CD4-positive, alpha-beta T cell (primary cell): ENCODE measurements around the gene PADI3. TPM values are rescaled to one million over a fixed set of nuclear protein-coding genes. Genes with fewer than 3 reads are reported as not detected.

Source experiments
- ATAC-seq: fragments of 200-7000 bp; cut with Tn5 transposase; one replicate; pipeline ENCODE4 v1.10.0; 2022; ENCODE audit warnings: mild to moderate bottlenecking; ENCODE audit not compliant: poor library complexity
- CTCF ChIA-PET: fragments of 350-600 bp; sonication (Branson Sonifier 250); formaldehyde crosslinking; loops from one replicate; lab custom pipeline; 2021; ENCODE audit warnings: antibody characterized with exemption, inconsistent platforms; lab: Charles Lee
- POLR2A ChIA-PET: fragments of 350-600 bp; sonication (Branson Sonifier 250); formaldehyde crosslinking; loops from one replicate; lab custom pipeline; 2021; ENCODE audit warnings: antibody characterized with exemption, inconsistent platforms; lab: Charles Lee
- DNase-seq, 14 experiments: peaks; one replicate each; pipeline ENCODE4 v3.0.0-alpha.2; 2013 to 2020; ENCODE audit warnings: mixed read lengths in 2 of 14
- H3K27ac ChIP-seq, 2 donors: one replicate each; pipeline versions ENCODE4 v1.5.1 to v1.7.0; 2013; ENCODE audit warnings: low read length in 2 of 2, low read depth in 1 of 2, mild to moderate bottlenecking in 1 of 2
- H3K27me3 ChIP-seq, 2 experiments: 1 replicate in 1 of 2; 2 replicates in 1 of 2; pipeline versions ENCODE4 v1.6.1 to v1.7.0; 2013; ENCODE audit warnings: low read length in 2 of 2, control low read depth in 1 of 2, mild to moderate bottlenecking in 1 of 2, moderate library complexity in 1 of 2; ENCODE audit not compliant: insufficient read depth in 2 of 2, control insufficient read depth in 1 of 2
- H3K36me3 ChIP-seq: one replicate; pipeline ENCODE4 v1.6.1; 2013; ENCODE audit warnings: low read length, control low read depth; ENCODE audit not compliant: insufficient read depth
- H3K4me1 ChIP-seq: one replicate; pipeline ENCODE4 v1.6.1; 2013; ENCODE audit warnings: low read length, control low read depth; ENCODE audit not compliant: insufficient read depth
- H3K4me3 ChIP-seq: one replicate; pipeline ENCODE4 v1.5.1; 2013; ENCODE audit warnings: mild to moderate bottlenecking, low read length, moderate library complexity
- H3K9me3 ChIP-seq, 2 experiments: 1 replicate in 1 of 2; 2 replicates in 1 of 2; pipeline versions ENCODE4 v1.6.1 to v1.7.0; 2013; ENCODE audit warnings: low read length in 2 of 2, mild to moderate bottlenecking in 2 of 2, control low read depth in 1 of 2, moderate library complexity in 1 of 2; ENCODE audit not compliant: control insufficient read depth in 1 of 2, insufficient read depth in 1 of 2
- H3K27ac Mint-ChIP-seq: one replicate; pipeline ENCODE4 v1.8.0; 2020; ENCODE audit warnings: mixed read lengths
- H3K27me3 Mint-ChIP-seq: one replicate; pipeline ENCODE4 v1.8.0; 2021; ENCODE audit warnings: mixed read lengths
- H3K36me3 Mint-ChIP-seq: one replicate; pipeline ENCODE4 v1.8.0; 2021; ENCODE audit warnings: low read depth, mixed read lengths
- H3K4me1 Mint-ChIP-seq: one replicate; pipeline ENCODE4 v1.8.0; 2021; ENCODE audit warnings: low read depth, mixed read lengths
- H3K4me3 Mint-ChIP-seq: one replicate; pipeline ENCODE4 v1.8.0; 2020; ENCODE audit warnings: mild to moderate bottlenecking, mixed read lengths
- H3K9me3 Mint-ChIP-seq: one replicate; pipeline ENCODE4 v1.8.0; 2020; ENCODE audit warnings: mixed read lengths
- CTCF ChIP-seq: fragments of 200-600 bp; IDR thresholded peaks from one replicate; pipeline ENCODE4 v1.8.0; 2022; ENCODE audit warnings: antibody characterized with exemption, mild to moderate bottlenecking
- intact Hi-C, 2 experiments: fragments of 100-400 bp; cut with DNase I in 1 of 2; cut with micrococcal nuclease in 1 of 2; formaldehyde crosslinking; loops; one replicate each; pipeline versions ENCODE4 v1.15.1 to v1.9.0; 2023 to 2025; cut with DNase I, micrococcal nuclease
- total RNA-seq, 174 experiments: library from RNA in 2 of 174; stranded (reverse) in 2 of 174; gene quantifications; one replicate each; pipeline ENCODE4 v1.2.3 and lab custom pipeline; 2021 to 2026

Gene PADI3
- total RNA-seq, 2 experiments from 2014 or later = not detected

GRCh38 chr1:17313530-17314309, 64.8 kb downstream of the PADI3 start:
- no peaks in the 10 kb centered on the region for H3K9me3 ChIP-seq
- CTCF ChIA-PET = interaction anchor here (0.6 to 0.7 kb wide), 2 partner anchors 31 to 127 kb away, joined by 3 to 6 read pairs; no protein-coding TSS in a partner anchor
- DNase-seq (no peak), ATAC-seq (no peak)
- no peak overlapping the region for H3K27ac ChIP-seq
- H3K4me3 ChIP-seq = no peak overlapping the region
- H3K4me3 Mint-ChIP-seq = no peak overlapping the region
- no peaks in the 10 kb centered on the region for H3K9me3 Mint-ChIP-seq
- no peaks in the 10 kb centered on the region for H3K36me3 ChIP-seq
- POLR2A ChIA-PET = no interaction called here
- TF ChIP-seq CTCF = no peak
- peaks cover 19% of the 10 kb centered on the region for H3K27me3 Mint-ChIP-seq
- peaks cover 6% of the 10 kb centered on the region for H3K4me1 Mint-ChIP-seq
- peaks cover 3% of the 10 kb centered on the region for H3K4me1 ChIP-seq
- H3K27ac Mint-ChIP-seq = no peak overlapping the region
- intact Hi-C loops = no loop called here
- H3K27me3 ChIP-seq = peaks cover 2 to 9% of the 10 kb centered on the region in 2 experiments
- no peaks in the 10 kb centered on the region for H3K36me3 Mint-ChIP-seq

DNA sequence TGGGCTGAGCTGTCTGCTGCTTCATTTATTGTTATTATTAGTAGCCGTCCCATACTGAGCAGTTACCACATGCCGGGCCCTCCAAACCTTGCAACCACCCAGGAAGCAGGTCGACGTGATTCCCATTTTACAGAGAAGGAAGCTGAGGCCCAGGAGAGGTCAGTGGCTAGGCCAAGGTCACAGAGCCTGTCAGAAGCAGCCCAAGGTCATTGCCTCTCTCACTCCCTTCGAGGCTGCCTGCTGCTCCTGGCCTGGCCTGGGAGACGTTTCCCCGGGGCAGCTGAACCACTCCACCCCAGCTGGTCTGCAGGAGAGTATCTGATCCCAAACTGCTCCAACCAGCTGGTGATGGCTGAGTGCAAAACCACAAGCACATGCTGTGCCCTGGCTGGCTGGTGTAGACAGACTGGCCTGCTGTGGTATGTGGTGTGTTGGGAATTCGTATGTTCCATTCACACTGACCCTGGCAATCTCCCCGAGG, 65.6 kb downstream of the PADI3 start:
- no peak overlapping the region for H3K27ac ChIP-seq
- H3K4me1 ChIP-seq = peaks cover 3% of the 10 kb centered on the region
- ChIA-PET CTCF (no interaction called here), POLR2A (no interaction called here)
- H3K4me3 Mint-ChIP-seq = no peak overlapping the region
- no peaks in the 10 kb centered on the region for H3K9me3 Mint-ChIP-seq
- no peaks in the 10 kb centered on the region for H3K9me3 ChIP-seq
- no peaks in the 10 kb centered on the region for H3K36me3 Mint-ChIP-seq
- H3K27me3 Mint-ChIP-seq = peaks cover 14% of the 10 kb centered on the region
- H3K36me3 ChIP-seq = no peaks in the 10 kb centered on the region
- no peak for DNase-seq
- no peak for TF ChIP-seq CTCF
- peaks cover 6% of the 10 kb centered on the region for H3K4me1 Mint-ChIP-seq
- intact Hi-C loops = no loop called here
- peaks cover 2 to 3% of the 10 kb centered on the region in 2 experiments for H3K27me3 ChIP-seq
- no peak overlapping the region for H3K4me3 ChIP-seq
- H3K27ac Mint-ChIP-seq = no peak overlapping the region
- ATAC-seq = no peak

- intact Hi-C loops = no loop called here
- Histone ChIP-seq H3K9me3 (no peaks in the 10 kb centered on the region), H3K4me1 (peaks cover 3% of the 10 kb centered on the region), H3K4me3 (no peak overlapping the region), H3K27ac (no peak overlapping the region), H3K27me3 (no peaks in the 10 kb centered on the region), H3K36me3 (no peaks in the 10 kb centered on the region)
- CTCF ChIA-PET = no interaction called here
- Mint-ChIP-seq H3K4me1 (peaks cover 6% of the 10 kb centered on the region), H3K4me3 (no peak overlapping the region), H3K36me3 (no peaks in the 10 kb centered on the region), H3K27me3 (peaks cover 5% of the 10 kb centered on the region), H3K9me3 (no peaks in the 10 kb centered on the region), H3K27ac (no peak overlapping the region)
- ATAC-seq (no peak), DNase-seq (no peak)
- POLR2A ChIA-PET = no interaction called here
- no peak for TF ChIP-seq CTCF
Observed at GRCh38 chr1:17315542-17316130, 66.7 kb downstream of the PADI3 start.
